Measurements from ENCODE around the gene PTH2.
"Not testable (repeated sequence)": the region's sequence is repeated elsewhere in the genome, so short reads cannot be mapped to it uniquely, and the experiment has no call there.

Gene PTH2

GRCh38 chr19:49423071-49423984 is at the start of gene PTH2:
TSS of gene PTH2 (minus strand) at chr19:49423441. CDS start at chr19:49423339, 102 bp downstream.
- DNase-seq (ENCODE audit: low spot score), result no peak

GRCh38 chr19:49472936-49473335 is 49.7 kb upstream of the PTH2 start:
- no peak for DNase-seq (ENCODE audit: low spot score)

- no peak for DNase-seq (ENCODE audit: low spot score)
Measured at GRCh38 chr19:49470615-49470978, 47.4 kb upstream of the PTH2 start.

- DNase-seq (ENCODE audit: low spot score), result no peak
Measured at GRCh38 chr19:49469828-49470614, 46.8 kb upstream of the PTH2 start.

GRCh38 chr19:49468746-49469447 is 45.7 kb upstream of the PTH2 start:
- DNase-seq (ENCODE audit: low spot score), result no peak

- no peak for DNase-seq (ENCODE audit: low spot score)
Measured at GRCh38 chr19:49468199-49468598, 45.0 kb upstream of the PTH2 start.

- no peak for DNase-seq (ENCODE audit: low spot score)
Measured at GRCh38 chr19:49465371-49465770, 42.1 kb upstream of the PTH2 start.

- no peak for DNase-seq (ENCODE audit: low spot score)
Measured at GRCh38 chr19:49463960-49464740, 40.9 kb upstream of the PTH2 start.

GRCh38 chr19:49462492-49462891 is 39.3 kb upstream of the PTH2 start:
- no peak for DNase-seq (ENCODE audit: low spot score)

GRCh38 chr19:49461656-49462055 is 38.4 kb upstream of the PTH2 start:
- no peak for DNase-seq (ENCODE audit: low spot score)

- DNase-seq (ENCODE audit: low spot score), result not testable (repeated sequence)
Measured at GRCh38 chr19:49461130-49461529, 37.9 kb upstream of the PTH2 start.

GRCh38 chr19:49459388-49459787 is 36.1 kb upstream of the PTH2 start:
- no peak for DNase-seq (ENCODE audit: low spot score)

- DNase-seq (ENCODE audit: low spot score), result no peak
Measured at GRCh38 chr19:49458567-49458903, 35.3 kb upstream of the PTH2 start.

- no peak for DNase-seq (ENCODE audit: low spot score)
Measured at GRCh38 chr19:49456326-49456725, 33.1 kb upstream of the PTH2 start.

GRCh38 chr19:49455773-49456172 is 32.5 kb upstream of the PTH2 start:
- DNase-seq (ENCODE audit: low spot score), result no peak

- no peak for DNase-seq (ENCODE audit: low spot score)
Measured at GRCh38 chr19:49453757-49454240, 30.6 kb upstream of the PTH2 start.

- DNase-seq (ENCODE audit: low spot score), result peak; percentile 98
Measured at GRCh38 chr19:49453013-49453756, 29.9 kb upstream of the PTH2 start, which contains the start of gene ALDH16A1. TSS of gene ALDH16A1 (plus strand) at chr19:49453225. CDS start at chr19:49453332, 107 bp downstream.

- peak; percentile 99 for DNase-seq (ENCODE audit: low spot score)
Measured at GRCh38 chr19:49451430-49452181, 28.4 kb upstream of the PTH2 start, which contains the start of gene PIH1D1. TSS of gene PIH1D1 (minus strand) at chr19:49451814. CDS start at chr19:49451574, 240 bp downstream.

- no peak for DNase-seq (ENCODE audit: low spot score)
Measured at GRCh38 chr19:49450405-49450804, 27.2 kb upstream of the PTH2 start.

- DNase-seq (ENCODE audit: low spot score), result no peak
Measured at GRCh38 chr19:49448432-49448786, 25.2 kb upstream of the PTH2 start.
